ENCODE results near the gene CCDC30. TPM values are rescaled to one million over a fixed set of nuclear protein-coding genes. Genes with fewer than 3 reads are reported as not detected.
"Not testable (repeated sequence)": the region's sequence is repeated elsewhere in the genome, so short reads cannot be mapped to it uniquely, and the experiment has no call there.

CCDC30 gene
- total RNA-seq, 1 experiment from 2014 or later: 0.56 TPM

DNA sequence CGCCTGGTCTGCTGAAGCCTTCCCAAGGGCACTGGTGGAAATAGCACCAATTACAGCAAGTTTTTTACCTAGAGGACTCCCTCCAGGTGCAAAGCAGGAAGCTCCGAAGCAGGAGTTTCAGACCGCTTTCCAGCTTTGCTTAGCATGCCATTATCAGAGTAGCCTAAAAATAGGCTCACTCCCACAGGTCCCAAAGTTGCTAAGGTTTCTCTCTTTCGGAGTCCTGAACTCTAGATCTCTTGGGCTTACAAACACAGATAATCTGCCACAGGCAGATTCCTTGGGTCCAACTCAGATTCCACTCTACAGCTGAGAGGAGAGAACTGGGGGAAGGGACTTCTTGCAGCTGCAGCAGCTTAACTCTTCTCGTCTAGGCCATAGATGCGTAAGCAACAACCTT, 29.7 kb upstream of the CCDC30 start:
- Histone ChIP-seq H3K36me3 (no peaks in the 10 kb centered on the region), H3K9me3 (no peaks in the 10 kb centered on the region), H3K27me3 (no peaks in the 10 kb centered on the region), H3K4me3 (no peak overlapping the region)
- DNase-seq: no peak

DNA sequence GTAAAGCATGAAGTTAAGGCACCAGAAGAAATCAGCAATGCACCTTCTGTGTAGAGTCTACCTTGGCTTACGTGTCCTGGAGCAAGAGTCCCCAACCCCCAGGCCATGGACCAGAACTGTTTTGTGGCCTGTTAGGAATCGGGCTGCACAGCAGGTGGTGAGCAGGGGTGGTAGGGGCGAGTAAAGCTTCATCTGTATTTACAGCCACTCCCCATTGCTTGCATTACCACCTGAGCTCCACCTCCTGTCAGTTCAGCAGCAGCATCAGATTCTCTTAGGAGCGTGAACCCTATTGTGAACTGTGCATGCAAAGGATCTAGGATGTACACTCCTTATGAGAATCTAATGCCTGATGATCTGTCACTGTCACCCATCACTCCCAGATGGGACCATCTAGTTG, 28.7 kb upstream of the CCDC30 start:
- no peaks in the 10 kb centered on the region for H3K36me3 ChIP-seq
- DNase-seq: no peak
- H3K27me3 ChIP-seq: no peaks in the 10 kb centered on the region
- no peaks in the 10 kb centered on the region for H3K9me3 ChIP-seq
- no peak overlapping the region for H3K4me3 ChIP-seq

DNA sequence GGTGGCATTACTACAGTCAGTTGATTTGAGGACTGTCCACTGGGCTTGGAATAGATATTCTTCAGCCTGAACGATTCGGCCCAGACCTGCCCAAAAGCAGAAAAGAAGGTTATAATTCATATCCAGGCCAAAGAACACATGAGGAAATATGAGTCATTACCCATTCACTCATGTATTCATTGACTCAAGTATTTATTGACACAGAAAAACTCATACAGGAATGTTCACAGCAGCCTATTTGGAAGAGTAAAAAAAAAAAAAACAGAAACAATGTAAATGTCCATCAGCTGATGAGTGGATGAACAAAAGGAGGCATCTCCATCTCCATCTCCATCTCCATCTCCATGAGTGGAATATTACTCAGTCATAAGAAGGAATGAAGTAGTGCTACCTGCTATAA, 23.1 kb upstream of the CCDC30 start:
- no peaks in the 10 kb centered on the region for H3K9me3 ChIP-seq
- peak; percentile 49 for DNase-seq
- H3K36me3 ChIP-seq: no peaks in the 10 kb centered on the region
- no peak overlapping the region for H3K4me3 ChIP-seq
- no peaks in the 10 kb centered on the region for H3K27me3 ChIP-seq

DNA sequence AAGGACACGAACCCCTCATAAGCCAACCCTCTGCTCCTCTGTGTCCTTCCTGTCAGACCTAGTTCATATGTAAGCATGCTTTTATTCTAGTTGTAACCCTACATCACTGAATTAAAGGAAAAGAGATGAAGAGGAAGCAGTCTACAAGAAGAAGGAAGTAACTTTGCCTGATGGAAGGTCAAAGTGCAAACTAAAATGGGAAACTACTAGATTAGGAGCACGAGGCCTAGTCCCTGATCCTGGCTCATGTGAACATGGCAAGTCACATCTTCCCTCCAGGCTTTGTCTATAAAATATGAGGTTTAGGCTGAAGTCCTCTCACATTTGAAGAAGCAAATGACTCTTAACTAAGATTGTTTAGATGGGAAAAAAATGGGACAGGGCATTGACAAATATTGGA, 20.4 kb upstream of the CCDC30 start:
- Histone ChIP-seq H3K27me3 (no peaks in the 10 kb centered on the region), H3K4me3 (no peak overlapping the region), H3K9me3 (no peaks in the 10 kb centered on the region), H3K36me3 (no peaks in the 10 kb centered on the region)
- no peak for DNase-seq

DNA sequence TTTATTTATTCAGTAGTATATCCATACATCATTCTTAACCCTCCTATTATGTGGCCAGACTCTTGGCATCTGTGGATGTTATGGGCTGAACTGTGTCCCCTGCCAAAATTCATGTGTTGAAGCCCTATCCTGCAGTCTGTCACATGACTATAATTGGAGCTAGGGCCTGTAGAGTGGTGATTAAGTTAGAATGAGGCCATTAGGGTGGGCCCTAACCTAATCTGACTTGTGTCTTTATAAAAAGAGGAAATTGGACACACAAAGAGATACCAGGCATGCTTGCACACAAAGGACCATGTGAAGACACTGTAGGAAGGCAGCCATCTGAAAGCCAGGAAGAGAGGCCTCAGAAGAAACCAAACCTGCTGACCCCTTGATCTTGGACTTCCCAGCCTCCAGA, 13.8 kb upstream of the CCDC30 start:
- H3K27me3 ChIP-seq: no peaks in the 10 kb centered on the region
- no peaks in the 10 kb centered on the region for H3K9me3 ChIP-seq
- H3K4me3 ChIP-seq: no peak overlapping the region
- no peaks in the 10 kb centered on the region for H3K36me3 ChIP-seq
- DNase-seq: no peak

DNA sequence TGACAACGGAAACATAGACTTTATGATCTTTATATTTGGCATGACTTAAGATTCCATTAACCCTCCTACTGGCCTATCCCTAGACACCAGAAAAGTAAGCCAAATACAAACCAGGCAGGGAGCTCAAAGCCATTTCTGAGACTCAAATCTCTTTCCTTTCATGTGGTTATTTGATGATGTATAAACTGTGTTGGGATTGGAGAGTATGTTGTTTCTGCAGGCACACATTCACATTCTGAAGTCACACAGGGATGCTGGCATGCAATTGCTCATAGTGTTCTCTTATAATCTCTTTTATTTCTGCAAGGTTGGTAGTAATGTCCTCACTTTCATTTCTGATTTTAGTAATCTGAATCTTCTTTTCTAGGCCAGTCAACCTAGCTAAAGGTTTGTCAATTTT, 13.0 kb upstream of the CCDC30 start:
- Histone ChIP-seq H3K4me3 (no peak overlapping the region), H3K9me3 (no peaks in the 10 kb centered on the region), H3K27me3 (no peaks in the 10 kb centered on the region), H3K36me3 (no peaks in the 10 kb centered on the region)
- no peak for DNase-seq

DNA sequence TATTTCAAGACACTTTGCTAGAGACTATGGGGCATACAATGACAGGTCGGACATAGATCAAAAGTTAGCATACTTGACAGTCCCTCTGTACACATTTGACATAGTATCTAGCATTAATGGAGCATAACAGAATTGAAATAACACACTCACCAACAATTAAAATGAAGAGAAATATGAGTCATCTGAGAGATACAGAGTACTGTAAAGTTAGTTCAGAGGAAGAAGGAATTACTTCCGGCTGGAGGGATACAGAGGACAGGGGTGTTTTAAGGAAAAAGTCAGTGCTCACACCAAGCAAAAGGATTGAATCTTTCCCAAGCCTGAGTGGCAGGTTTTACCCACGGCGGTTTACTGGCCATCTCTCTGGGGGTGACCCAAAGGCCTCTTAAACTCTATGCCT, 9.7 kb upstream of the CCDC30 start:
- Histone ChIP-seq H3K9me3 (no peaks in the 10 kb centered on the region), H3K36me3 (no peaks in the 10 kb centered on the region), H3K27me3 (no peaks in the 10 kb centered on the region), H3K4me3 (no peak overlapping the region)
- DNase-seq: no peak

DNA sequence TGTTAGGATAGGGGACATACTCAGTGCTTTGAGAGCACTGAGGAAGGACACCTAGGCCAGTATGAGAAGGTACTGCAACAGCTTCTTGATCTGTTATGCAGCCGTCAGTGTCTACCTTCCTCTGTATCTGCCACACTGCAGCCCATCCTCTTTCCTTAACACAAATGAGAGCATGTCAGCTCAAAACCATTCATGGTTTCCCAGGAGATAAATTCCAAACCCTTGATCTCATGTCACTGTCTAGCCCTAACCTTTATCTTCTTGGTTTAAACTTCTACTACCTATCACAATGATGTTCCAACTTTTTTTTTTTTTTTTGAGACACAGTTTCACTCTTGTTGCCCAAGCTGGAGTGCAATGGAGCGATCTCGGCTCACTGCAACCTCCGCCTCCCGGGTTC, 8.7 kb upstream of the CCDC30 start:
- Histone ChIP-seq H3K4me3 (no peak overlapping the region), H3K27me3 (no peaks in the 10 kb centered on the region), H3K9me3 (no peaks in the 10 kb centered on the region), H3K36me3 (no peaks in the 10 kb centered on the region)
- DNase-seq: no peak

DNA sequence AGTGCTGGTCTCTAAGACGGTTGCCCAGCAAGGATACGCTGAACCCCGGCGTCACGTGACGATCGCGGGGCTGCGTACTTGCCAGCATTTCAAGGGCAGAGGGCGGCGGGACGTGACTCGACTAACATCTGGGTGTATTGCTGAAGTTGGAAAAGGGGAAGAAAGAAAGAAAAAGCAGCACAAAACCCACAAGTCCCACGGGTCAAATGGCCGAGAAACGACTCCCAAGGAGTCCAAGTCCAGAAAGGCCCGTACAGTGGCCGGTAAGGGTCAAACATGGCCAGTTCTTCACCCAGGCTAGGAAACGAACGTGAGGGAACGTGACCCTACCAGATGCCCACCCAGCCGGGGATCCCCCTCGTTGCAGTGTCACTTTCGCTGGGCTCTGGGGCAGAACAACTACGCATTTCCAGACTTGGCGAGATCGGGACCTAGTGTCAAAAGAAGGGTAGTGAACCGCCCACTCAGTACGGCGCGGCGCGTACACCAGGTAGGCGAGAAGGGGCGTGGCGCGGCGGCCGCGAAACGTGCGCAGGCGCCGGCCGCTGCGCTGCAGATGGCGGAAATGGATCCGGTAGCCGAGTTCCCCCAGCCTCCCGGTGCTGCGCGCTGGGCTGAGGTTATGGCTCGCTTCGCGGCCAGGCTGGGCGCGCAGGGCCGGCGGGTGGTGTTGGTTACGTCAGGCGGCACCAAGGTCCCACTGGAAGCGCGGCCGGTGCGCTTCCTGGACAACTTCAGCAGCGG, 6.9 kb upstream of the CCDC30 start, which contains the start of the genes PPCS and ZMYND12:
Gene PPCS (plus strand): TSS at position 534 of the 744 bp plus-strand sequence. CDS start 23 bp downstream, at position 557.
Gene ZMYND12 (minus strand): TSS at position 13 of the 744 bp plus-strand sequence. CDS start 25 bp downstream, outside the sequence.
- Histone ChIP-seq H3K9me3 (no peaks in the 10 kb centered on the region), H3K27me3 (no peaks in the 10 kb centered on the region), H3K4me3 (peak within 1 kb of the TSS; percentile 70), H3K36me3 (no peaks in the 10 kb centered on the region)
- DNase-seq: peak; percentile 76

DNA sequence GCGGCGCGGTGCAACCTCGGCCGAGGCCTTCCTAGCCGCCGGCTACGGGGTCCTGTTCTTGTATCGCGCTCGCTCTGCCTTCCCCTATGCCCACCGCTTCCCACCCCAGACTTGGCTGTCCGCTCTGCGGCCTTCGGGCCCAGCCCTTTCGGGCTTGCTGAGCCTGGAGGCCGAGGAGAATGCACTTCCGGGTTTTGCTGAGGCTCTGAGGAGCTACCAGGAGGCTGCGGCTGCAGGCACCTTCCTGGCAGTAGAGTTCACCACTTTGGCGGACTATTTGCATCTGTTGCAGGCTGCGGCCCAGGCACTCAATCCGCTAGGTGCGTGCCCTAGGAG, 6.4 kb upstream of the CCDC30 start:
- Histone ChIP-seq H3K9me3 (no peaks in the 10 kb centered on the region), H3K4me3 (peak overlapping the region; percentile 70), H3K36me3 (no peaks in the 10 kb centered on the region), H3K27me3 (no peaks in the 10 kb centered on the region)
- DNase-seq: no peak

DNA sequence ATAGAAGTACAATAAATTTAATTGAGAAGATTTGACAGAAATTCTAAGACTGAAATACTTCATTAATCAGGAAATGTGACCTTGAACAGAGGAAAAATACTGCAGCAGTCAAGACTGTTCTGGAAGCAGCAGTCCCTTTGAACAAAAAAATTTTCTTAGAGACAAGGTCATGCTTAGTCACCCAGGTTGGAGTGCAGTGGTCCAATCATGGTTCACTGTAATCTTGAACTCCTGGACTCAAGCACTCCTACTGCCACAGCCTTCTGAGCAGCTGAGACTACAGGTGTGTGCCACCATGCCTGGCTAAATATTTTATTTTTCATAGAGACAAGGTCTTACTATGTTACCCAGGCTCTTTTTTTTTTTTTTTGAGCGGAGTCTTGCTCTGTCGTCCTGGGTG, 1.9 kb upstream of the CCDC30 start:
- Histone ChIP-seq H3K4me3 (no peak overlapping the region), H3K36me3 (no peaks in the 10 kb centered on the region), H3K27me3 (no peaks in the 10 kb centered on the region), H3K9me3 (no peaks in the 10 kb centered on the region)
- no peak for DNase-seq

DNA sequence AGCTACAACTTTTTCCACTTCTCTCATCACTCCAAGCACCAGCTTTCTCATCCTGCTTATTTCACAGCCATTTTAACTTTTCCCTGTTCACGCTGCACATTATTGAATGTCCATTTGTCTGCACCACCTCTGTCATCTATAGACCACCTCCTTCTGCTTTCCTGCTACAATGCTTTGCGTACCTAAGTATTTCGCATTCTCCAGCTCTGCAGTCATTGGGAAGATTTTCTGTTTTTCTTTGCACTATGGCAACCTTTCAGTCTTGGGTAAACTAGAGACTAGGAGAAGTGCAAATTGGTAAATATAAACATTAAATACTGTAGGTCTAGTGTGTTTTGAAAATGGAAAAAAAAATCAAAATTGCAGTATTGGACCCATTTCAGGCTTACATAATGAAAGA, 835 bp downstream of the CCDC30 start:
- Histone ChIP-seq H3K4me3 (no peak overlapping the region), H3K36me3 (no peaks in the 10 kb centered on the region), H3K9me3 (no peaks in the 10 kb centered on the region), H3K27me3 (no peaks in the 10 kb centered on the region)
- DNase-seq: no peak

DNA sequence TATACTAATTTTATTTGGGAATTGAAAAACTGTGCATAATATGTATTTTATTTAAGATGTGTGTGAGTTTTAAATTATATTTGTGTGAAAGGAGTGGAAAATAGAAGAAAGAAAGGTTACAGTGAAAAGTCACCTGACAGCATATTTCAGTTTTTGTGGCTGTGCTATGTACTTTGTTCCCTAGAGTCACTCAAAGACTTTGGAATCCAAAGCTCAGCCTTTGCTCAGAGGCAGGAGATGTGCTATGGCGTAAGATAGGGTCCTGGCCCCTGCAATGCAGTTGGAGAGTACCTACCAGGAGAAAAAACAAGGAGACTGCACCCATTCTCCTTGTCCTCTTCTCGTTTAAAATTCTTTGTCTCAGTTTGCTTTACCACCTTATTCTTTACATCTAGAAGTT, 2.9 kb downstream of the CCDC30 start:
- DNase-seq: no peak
- Histone ChIP-seq H3K4me3 (no peak overlapping the region), H3K27me3 (no peaks in the 10 kb centered on the region), H3K9me3 (no peaks in the 10 kb centered on the region), H3K36me3 (no peaks in the 10 kb centered on the region)

DNA sequence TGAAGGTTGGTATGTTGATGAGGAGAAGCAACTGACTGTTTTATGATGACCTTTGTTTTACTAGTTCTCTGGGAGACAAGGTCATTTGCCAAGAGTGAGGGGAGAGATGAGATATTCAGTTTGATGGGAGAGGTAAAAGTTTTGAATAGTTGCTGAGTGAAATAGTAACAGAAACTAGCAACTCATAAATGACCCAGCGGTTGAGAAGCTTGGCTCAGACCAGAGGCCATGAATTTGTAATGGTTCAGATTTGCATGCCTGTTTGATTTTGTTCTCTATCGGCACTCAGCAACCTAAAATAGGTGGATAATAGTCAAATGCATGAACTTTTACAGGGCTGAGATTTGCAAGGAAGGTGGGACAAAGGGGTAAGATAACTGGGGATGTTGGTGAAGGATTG, 6.6 kb downstream of the CCDC30 start:
- no peaks in the 10 kb centered on the region for H3K9me3 ChIP-seq
- peaks cover 4% of the 10 kb centered on the region; the same call in 1 of the 2 replicates for H3K27me3 ChIP-seq
- DNase-seq: no peak
- H3K36me3 ChIP-seq: no peaks in the 10 kb centered on the region
- no peak overlapping the region for H3K4me3 ChIP-seq

DNA sequence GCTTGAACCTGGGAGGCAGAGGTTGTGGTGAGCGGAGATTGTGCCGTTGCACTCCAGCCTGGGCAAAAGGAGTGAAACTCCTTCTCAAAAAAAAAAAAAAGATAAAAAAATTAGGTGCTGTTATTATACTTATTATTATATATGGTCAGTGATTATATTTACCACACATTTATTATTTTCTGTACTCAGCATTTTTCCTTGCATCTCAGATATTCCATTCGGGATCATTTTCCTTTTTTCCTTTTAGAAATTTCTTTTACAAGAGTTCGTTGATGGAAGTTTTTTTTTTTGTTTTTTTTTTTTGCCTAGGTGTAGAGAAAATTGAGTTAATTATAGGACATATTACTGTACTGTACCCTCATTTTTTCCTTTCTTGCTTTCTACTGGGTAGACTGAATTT, 13.5 kb downstream of the CCDC30 start:
- Histone ChIP-seq H3K9me3 (no peaks in the 10 kb centered on the region), H3K27me3 (peaks cover 4% of the 10 kb centered on the region; the same call in 1 of the 2 replicates), H3K4me3 (no peak overlapping the region), H3K36me3 (no peaks in the 10 kb centered on the region)
- no peak for DNase-seq

DNA sequence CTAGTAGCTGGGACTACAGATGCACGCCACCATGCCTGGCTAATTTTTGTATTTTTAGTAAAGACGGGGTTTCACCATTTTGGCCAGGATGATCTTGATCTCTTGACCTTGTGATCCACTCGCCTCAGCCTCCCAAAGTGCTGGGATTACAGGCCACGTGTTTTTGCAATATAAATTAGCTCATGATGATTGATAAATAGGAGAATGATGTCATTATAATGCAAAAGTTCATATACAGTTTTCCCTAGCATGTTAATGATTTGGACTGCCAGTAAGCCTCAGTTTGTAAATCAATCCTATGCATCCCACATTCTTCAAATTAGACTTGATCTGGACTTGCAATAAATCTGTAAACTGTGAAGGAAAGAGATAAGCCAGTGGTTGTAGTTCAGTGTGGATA, 14.3 kb downstream of the CCDC30 start:
- H3K9me3 ChIP-seq, DNase-seq, H3K27me3 ChIP-seq, H3K4me3 ChIP-seq, H3K36me3 ChIP-seq: not testable (repeated sequence)

DNA sequence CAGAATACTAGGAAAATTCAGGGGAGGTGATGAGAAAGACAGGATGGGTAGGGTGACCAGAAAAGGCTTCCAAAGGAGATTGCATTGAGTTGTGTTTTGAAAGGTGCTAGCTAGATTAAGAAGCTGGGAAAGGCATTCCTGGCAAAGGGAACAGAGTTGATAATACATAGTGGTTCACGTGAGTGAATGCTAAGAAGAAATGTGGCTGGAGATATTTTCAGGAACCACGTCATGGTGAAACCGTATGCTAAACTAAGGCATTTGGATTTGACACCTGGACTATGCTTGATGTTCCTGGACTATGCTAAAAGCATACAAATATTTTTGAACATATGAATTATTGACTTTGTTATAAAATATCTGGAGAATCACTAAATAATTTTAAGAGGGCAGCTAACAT, 14.7 kb downstream of the CCDC30 start:
- peaks cover 4% of the 10 kb centered on the region; the same call in 1 of the 2 replicates for H3K27me3 ChIP-seq
- no peaks in the 10 kb centered on the region for H3K9me3 ChIP-seq
- no peak overlapping the region for H3K4me3 ChIP-seq
- no peak for DNase-seq
- H3K36me3 ChIP-seq: no peaks in the 10 kb centered on the region

DNA sequence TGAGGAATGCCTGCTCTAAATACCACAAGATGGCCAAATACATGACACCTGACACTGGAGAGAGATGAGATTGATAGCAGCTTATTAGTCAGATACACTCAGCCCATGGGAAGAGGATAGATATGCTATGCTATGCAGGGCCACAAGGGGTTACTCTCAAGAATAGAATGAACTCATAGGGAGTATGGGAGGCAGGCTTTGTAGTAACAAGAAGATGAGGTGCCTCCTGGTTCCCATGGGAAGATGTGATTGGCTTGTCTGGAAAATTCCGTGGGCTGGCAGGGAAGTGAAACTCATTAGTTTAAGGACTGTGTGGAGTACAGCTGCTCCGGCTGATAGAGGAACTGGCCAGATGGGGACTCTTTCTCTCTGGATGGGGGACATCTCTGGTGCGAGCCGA, 16.5 kb downstream of the CCDC30 start:
- no peak for DNase-seq

More for the DNA sequence above, 16.5 kb downstream of the CCDC30 start:
- Histone ChIP-seq H3K27me3 (no peaks in the 10 kb centered on the region), H3K4me3 (no peak overlapping the region), H3K9me3 (no peaks in the 10 kb centered on the region), H3K36me3 (no peaks in the 10 kb centered on the region)
